Tibial nerve (tissue), 4 donors: Measurements from ENCODE around the gene KLHL5.

ENCODE experiments used
- CTCF ChIP-seq, 5 experiments: fragments of 200-600 bp in 3 of 5; fragments of 450-650 bp in 2 of 5; sonication (generic) in 3 of 5; IDR thresholded peaks; one replicate each; pipeline ENCODE4 v1.5.1; 2016 to 2019; ENCODE audit warnings: antibody characterized with exemption in 5 of 5, mild to moderate bottlenecking in 3 of 5, moderate library complexity in 2 of 5
- EP300 ChIP-seq, 2 donors: sonication (generic); formaldehyde crosslinking; IDR thresholded peaks; one replicate each; pipeline ENCODE4 v1.6.1; 2017; ENCODE audit warnings: antibody characterized with exemption in 2 of 2, mild to moderate bottlenecking in 1 of 2
- POLR2A ChIP-seq, 2 donors: fragments of 450-650 bp; IDR thresholded peaks; one replicate each; pipeline ENCODE4 v1.6.1; 2017; ENCODE audit warnings: antibody characterized with exemption in 2 of 2, mild to moderate bottlenecking in 2 of 2, moderate library complexity in 2 of 2

- TF ChIP-seq CTCF (IDR thresholded peaks at IDR 0.05) (no peak), EP300 (IDR thresholded peaks at IDR 0.05) (no peak), POLR2A (IDR thresholded peaks at IDR 0.05) (no peak)
Measured at GRCh38 chr4:39032218-39033085, 29.6 kb upstream of the KLHL5 start, which contains the start of gene TMEM156.
